Caco-2 (cell line): ENCODE data around the gene DDX4. TPM values are rescaled to one million over a fixed set of nuclear protein-coding genes. Genes with fewer than 3 reads are reported as not detected.

Source experiments
- BruUV-seq: library from RNA; stranded (reverse); fragments of 400-500 nt; replicated peaks from 2 replicates; lab custom pipeline; 2021; lab: Mats Ljungman, UMichigan
- CTCF ChIA-PET: fragments of 300-600 bp; sonication (Branson Sonifier 250); formaldehyde crosslinking; loops from one replicate; lab custom pipeline; 2022; ENCODE audit warnings: antibody characterized with exemption; lab: Charles Lee
- POLR2A ChIA-PET: fragments of 300-600 bp; sonication (Branson Sonifier 250); formaldehyde crosslinking; loops from one replicate; lab custom pipeline; 2022; ENCODE audit warnings: antibody characterized with exemption; lab: Charles Lee
- DNase-seq, 2 experiments: peaks; one replicate each; pipeline versions ENCODE4 v3.0.0 to v3.0.0-alpha.2; 2020 to 2022
- H3K27me3 ChIP-seq: replicated peaks from 2 replicates; pipeline ENCODE4 v1.6.0; 2011; ENCODE audit warnings: low read length; ENCODE audit not compliant: control insufficient read depth, insufficient read depth
- H3K36me3 ChIP-seq: 2 replicates; pipeline ENCODE4 v1.5.1; 2011; ENCODE audit warnings: low read length; ENCODE audit not compliant: control insufficient read depth, insufficient read depth
- H3K4me1 ChIP-seq: fragments of 250-450 bp; sonication (Bioruptor Pico); 2 replicates; pipeline ENCODE4 v1.5.1; 2020; ENCODE audit warnings: mild to moderate bottlenecking
- H3K4me3 ChIP-seq: 2 replicates; pipeline ENCODE4 v1.5.1; 2011; ENCODE audit warnings: low read depth, mild to moderate bottlenecking, control low read depth, low read length
- H3K9me3 ChIP-seq: fragments of 250-450 bp; sonication (Bioruptor Pico); 2 replicates; pipeline ENCODE4 v1.5.1; 2020; ENCODE audit warnings: mild to moderate bottlenecking, moderate library complexity
- H3K27ac Mint-ChIP-seq: one replicate; pipeline ENCODE4 v1.8.0; 2022; ENCODE audit warnings: mixed read lengths; ENCODE audit not compliant: unreplicated experiment
- H3K27me3 Mint-ChIP-seq: one replicate; pipeline ENCODE4 v1.8.0; 2022; ENCODE audit warnings: mixed read lengths; ENCODE audit not compliant: insufficient read depth, unreplicated experiment
- H3K36me3 Mint-ChIP-seq: one replicate; pipeline ENCODE4 v1.8.0; 2022; ENCODE audit warnings: mild to moderate bottlenecking, mixed read lengths; ENCODE audit not compliant: insufficient read depth, unreplicated experiment
- H3K4me1 Mint-ChIP-seq: one replicate; pipeline ENCODE4 v1.8.0; 2022; ENCODE audit warnings: low read depth, mixed read lengths; ENCODE audit not compliant: unreplicated experiment
- H3K4me3 Mint-ChIP-seq: one replicate; pipeline ENCODE4 v1.8.0; 2022; ENCODE audit warnings: mild to moderate bottlenecking, moderate library complexity, mixed read lengths; ENCODE audit not compliant: unreplicated experiment
- H3K9me3 Mint-ChIP-seq: one replicate; pipeline ENCODE4 v1.8.0; 2022; ENCODE audit warnings: mixed read lengths; ENCODE audit not compliant: unreplicated experiment
- intact Hi-C: fragments of 100-400 bp; cut with micrococcal nuclease; formaldehyde crosslinking; loops from one replicate; pipeline ENCODE4 v1.10.0; 2022; ENCODE audit not compliant: unreplicated experiment
- total RNA-seq: library from RNA; stranded (reverse); gene quantifications from 2 replicates; pipeline ENCODE4 v1.2.3, GENCODE V29; 2022
- TF ChIP-seq, protein P1 (sequence below), 2 experiments: fragments of 200-600 bp in 1 of 2; IDR thresholded peaks; 1 replicate in 1 of 2; 2 replicates in 1 of 2; pipeline versions ENCODE4 v1.5.1 to v1.8.0; 2011 to 2022; ENCODE audit warnings: antibody characterized with exemption in 1 of 2, control low read depth in 1 of 2, inconsistent platforms in 1 of 2, low read depth in 1 of 2, low read length in 1 of 2, mild to moderate bottlenecking in 1 of 2, moderate library complexity in 1 of 2; ENCODE audit not compliant: insufficient read depth in 1 of 2, severe bottlenecking in 1 of 2, unreplicated experiment in 1 of 2

DDX4 gene
- total RNA-seq, 1 experiment from 2014 or later, result not detected

DNA sequence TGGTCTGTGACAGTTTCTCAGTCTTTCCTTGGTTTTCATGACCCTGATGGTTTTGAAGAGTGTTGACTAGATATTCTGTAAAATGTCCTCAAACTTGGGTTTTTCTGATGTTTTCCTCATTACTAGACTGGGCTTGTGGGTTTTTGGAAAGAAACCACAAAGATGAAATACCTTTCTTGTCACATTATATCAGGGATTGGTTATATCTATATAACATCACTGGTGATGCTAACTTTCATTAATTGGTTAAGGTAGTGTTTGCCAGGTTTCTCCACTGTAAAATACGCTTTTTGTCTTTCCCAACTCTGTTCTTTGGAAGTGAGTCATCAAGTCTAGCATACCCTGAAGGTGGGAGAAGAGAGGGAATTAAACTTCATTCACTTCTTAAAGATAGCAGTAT, 110.0 kb downstream of the DDX4 start:
- H3K9me3 ChIP-seq, result peaks cover 7% of the 10 kb centered on the region; the same call in 1 of the 2 replicates
- no peak overlapping the region for H3K27ac Mint-ChIP-seq
- BruUV-seq, result no TSS peak

DNA sequence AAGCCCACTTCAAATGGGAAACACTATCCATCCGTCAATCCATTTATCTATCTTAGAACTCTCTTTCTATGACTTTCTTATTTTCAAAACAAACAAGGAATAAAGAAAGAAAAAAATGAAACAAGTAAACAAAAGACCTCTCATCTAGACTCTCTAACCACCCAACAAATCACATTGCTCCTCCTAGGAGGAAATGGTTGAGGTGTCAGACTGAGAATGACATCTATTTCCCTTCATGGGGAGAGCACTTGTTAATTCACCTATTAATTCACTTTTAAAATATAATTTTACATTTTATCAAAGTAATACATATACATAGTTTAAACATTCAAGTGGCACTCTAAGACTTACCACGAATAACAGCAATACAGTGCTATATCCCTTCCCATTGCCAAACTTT, 110.9 kb downstream of the DDX4 start:
- no peak overlapping the region for H3K27ac Mint-ChIP-seq

More for the DNA sequence above, 110.0 kb downstream of the DDX4 start:
- H3K27me3 ChIP-seq, result no peaks in the 10 kb centered on the region
- H3K36me3 ChIP-seq, result no peaks in the 10 kb centered on the region
- H3K27me3 Mint-ChIP-seq, result no peaks in the 10 kb centered on the region
- no peaks in the 10 kb centered on the region for H3K36me3 Mint-ChIP-seq
- ChIA-PET CTCF (no interaction called here), POLR2A (no interaction called here)
- TF ChIP-seq, protein P1, sequence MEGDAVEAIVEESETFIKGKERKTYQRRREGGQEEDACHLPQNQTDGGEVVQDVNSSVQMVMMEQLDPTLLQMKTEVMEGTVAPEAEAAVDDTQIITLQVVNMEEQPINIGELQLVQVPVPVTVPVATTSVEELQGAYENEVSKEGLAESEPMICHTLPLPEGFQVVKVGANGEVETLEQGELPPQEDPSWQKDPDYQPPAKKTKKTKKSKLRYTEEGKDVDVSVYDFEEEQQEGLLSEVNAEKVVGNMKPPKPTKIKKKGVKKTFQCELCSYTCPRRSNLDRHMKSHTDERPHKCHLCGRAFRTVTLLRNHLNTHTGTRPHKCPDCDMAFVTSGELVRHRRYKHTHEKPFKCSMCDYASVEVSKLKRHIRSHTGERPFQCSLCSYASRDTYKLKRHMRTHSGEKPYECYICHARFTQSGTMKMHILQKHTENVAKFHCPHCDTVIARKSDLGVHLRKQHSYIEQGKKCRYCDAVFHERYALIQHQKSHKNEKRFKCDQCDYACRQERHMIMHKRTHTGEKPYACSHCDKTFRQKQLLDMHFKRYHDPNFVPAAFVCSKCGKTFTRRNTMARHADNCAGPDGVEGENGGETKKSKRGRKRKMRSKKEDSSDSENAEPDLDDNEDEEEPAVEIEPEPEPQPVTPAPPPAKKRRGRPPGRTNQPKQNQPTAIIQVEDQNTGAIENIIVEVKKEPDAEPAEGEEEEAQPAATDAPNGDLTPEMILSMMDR (IDR thresholded peaks at IDR 0.05; ENCODE audit: insufficient read depth in 1 of 2, low read depth in 1 of 2, low read length in 1 of 2, severe bottlenecking in 1 of 2, unreplicated experiment in 1 of 2), result no peak
- no peak overlapping the region for H3K4me3 Mint-ChIP-seq
- DNase-seq, result no peak
- peaks cover 10% of the 10 kb centered on the region for H3K9me3 Mint-ChIP-seq
- intact Hi-C loops, result no loop called here
- H3K4me1 ChIP-seq, result peaks cover 5% of the 10 kb centered on the region; the same call in 1 of the 2 replicates
- H3K4me1 Mint-ChIP-seq, result peaks cover 6% of the 10 kb centered on the region
- no peak overlapping the region for H3K4me3 ChIP-seq

DNA sequence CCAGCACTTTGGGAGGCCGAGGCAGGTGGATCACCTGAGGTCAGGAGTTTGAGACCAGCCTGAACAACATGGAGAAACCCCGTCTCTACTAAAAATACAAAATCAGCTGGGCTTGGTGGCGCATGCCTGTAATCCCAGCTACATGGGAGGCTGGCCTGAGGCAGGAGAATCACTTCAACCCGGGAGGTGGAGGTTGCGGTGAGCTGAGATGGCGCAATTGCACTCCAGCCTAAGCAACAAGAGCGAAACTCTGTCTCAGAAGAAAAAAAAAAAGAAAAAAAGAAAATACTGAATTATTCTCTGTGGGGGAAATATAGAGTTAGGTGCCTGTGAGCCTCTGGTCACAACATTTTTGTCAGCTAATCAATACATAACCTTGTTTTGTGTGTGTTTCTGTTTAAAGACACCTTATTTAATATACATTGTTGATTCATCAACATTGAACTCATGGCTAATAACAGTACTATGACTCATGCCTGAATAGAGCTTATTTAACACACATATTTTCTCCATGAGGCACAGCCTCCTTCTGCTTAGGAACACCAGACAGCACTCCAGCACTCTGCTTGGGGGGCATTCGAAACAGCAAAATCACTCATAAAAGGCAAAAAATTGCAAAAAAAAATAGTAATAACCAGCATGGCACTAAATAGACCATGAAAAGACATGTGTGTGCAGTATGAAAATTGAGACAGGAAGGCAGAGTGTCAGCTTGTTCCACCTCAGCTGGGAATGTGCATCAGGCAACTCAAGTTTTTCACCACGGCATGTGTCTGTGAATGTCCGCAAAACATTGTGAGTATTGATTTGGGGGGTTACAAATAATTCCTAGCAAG, 113.2 kb downstream of the DDX4 start, which contains the start of gene IL31RA:
IL31RA (plus strand) TSS at position 519 of the 836 bp plus-strand sequence; CDS start at position 733, 214 bp downstream.
- no peaks in the 10 kb centered on the region for H3K9me3 Mint-ChIP-seq
- H3K36me3 Mint-ChIP-seq, result no peaks in the 10 kb centered on the region
- Histone ChIP-seq H3K9me3 (no peaks in the 10 kb centered on the region), H3K27me3 (no peaks in the 10 kb centered on the region), H3K4me3 (no peak within 1 kb of the TSS), H3K36me3 (no peaks in the 10 kb centered on the region), H3K4me1 (peaks cover 5% of the 10 kb centered on the region; the same call in 1 of the 2 replicates)
- H3K4me3 Mint-ChIP-seq, result no peak within 1 kb of the TSS
- intact Hi-C loops, result no loop called here
- DNase-seq, result no peak
- peaks cover 6% of the 10 kb centered on the region for H3K4me1 Mint-ChIP-seq
- no peaks in the 10 kb centered on the region for H3K27me3 Mint-ChIP-seq
- TF ChIP-seq, protein P1 (IDR thresholded peaks at IDR 0.05; ENCODE audit: insufficient read depth in 1 of 2, low read depth in 1 of 2, low read length in 1 of 2, severe bottlenecking in 1 of 2, unreplicated experiment in 1 of 2), result no peak
- H3K27ac Mint-ChIP-seq, result peak within 1 kb of the TSS; percentile 1
- no TSS peak for BruUV-seq
- POLR2A ChIA-PET, result no interaction called here
- CTCF ChIA-PET, result interaction anchor here (0.6 kb wide), 1 partner anchor 108 kb away, joined by 3 read pairs; no protein-coding TSS in a partner anchor

More for the DNA sequence above, 110.9 kb downstream of the DDX4 start:
- H3K4me3 Mint-ChIP-seq, result no peak overlapping the region
- ChIA-PET POLR2A (no interaction called here), CTCF (no interaction called here)
- peaks cover 5% of the 10 kb centered on the region; the same call in 1 of the 2 replicates for H3K4me1 ChIP-seq
- BruUV-seq, result no TSS peak
- H3K4me1 Mint-ChIP-seq, result peaks cover 6% of the 10 kb centered on the region
- TF ChIP-seq, protein P1 (IDR thresholded peaks at IDR 0.05; ENCODE audit: insufficient read depth in 1 of 2, low read depth in 1 of 2, low read length in 1 of 2, severe bottlenecking in 1 of 2, unreplicated experiment in 1 of 2), result no peak
- intact Hi-C loops, result no loop called here
- peaks cover 10% of the 10 kb centered on the region for H3K9me3 Mint-ChIP-seq
- no peaks in the 10 kb centered on the region for H3K27me3 ChIP-seq
- H3K36me3 ChIP-seq, result no peaks in the 10 kb centered on the region
- H3K9me3 ChIP-seq, result peaks cover 1% of the 10 kb centered on the region; the same call in 1 of the 2 replicates
- no peaks in the 10 kb centered on the region for H3K36me3 Mint-ChIP-seq
- no peak overlapping the region for H3K4me3 ChIP-seq
- no peak for DNase-seq
- no peaks in the 10 kb centered on the region for H3K27me3 Mint-ChIP-seq
